HG02938 (cell line): ENCODE data around the gene USO1.

Experiments
- ATAC-seq: cut with Tn5 transposase; IDR thresholded peaks from one replicate; pipeline ENCODE4 v1.9.1; 2021; ENCODE audit warnings: mild to moderate bottlenecking, moderate library complexity; ENCODE audit not compliant: unreplicated experiment

Gene USO1

GRCh38 chr4:75841641-75842520 lies 117.5 kb downstream of the USO1 start:
- no peak for ATAC-seq

- no peak for ATAC-seq
Measured at GRCh38 chr4:75843596-75843995, 119.2 kb downstream of the USO1 start.

GRCh38 chr4:75844151-75844662 lies 119.8 kb downstream of the USO1 start:
- no peak for ATAC-seq

GRCh38 chr4:75845992-75846391 lies 121.6 kb downstream of the USO1 start:
- no peak for ATAC-seq

- peak; percentile 78 for ATAC-seq
Measured at GRCh38 chr4:75848171-75848760, 123.9 kb downstream of the USO1 start.

GRCh38 chr4:75848891-75849290 lies 124.5 kb downstream of the USO1 start:
- no peak for ATAC-seq

- no peak for ATAC-seq
Measured at GRCh38 chr4:75849461-75849860, 125.1 kb downstream of the USO1 start.

GRCh38 chr4:75858721-75859120 lies 134.3 kb downstream of the USO1 start:
- no peak for ATAC-seq

- no peak for ATAC-seq
Measured at GRCh38 chr4:75860606-75861005, 136.2 kb downstream of the USO1 start.
